GM11168 (cell line): ENCODE data around the gene MC1R.
"Not testable (repeated sequence)": the region's sequence is repeated elsewhere in the genome, so short reads cannot be mapped to it uniquely, and the experiment has no call there.

Experiments used
- in situ Hi-C: fragments of 300-500 bp; cut with MboI; formaldehyde crosslinking; loops from one replicate; pipeline ENCODE4 v1.12.0; 2022; ENCODE audit warnings: low sequenced_read_pairs; ENCODE audit not compliant: unreplicated experiment

MC1R gene

GRCh38 chr16:89912627-89913026, 6.0 kb upstream of the MC1R start:
- in situ Hi-C loops: no loop called here

- in situ Hi-C loops: no loop called here
Measured at GRCh38 chr16:89913408-89914387, 5.0 kb upstream of the MC1R start.

GRCh38 chr16:89914642-89915285, 3.9 kb upstream of the MC1R start:
- in situ Hi-C loops: not testable (repeated sequence)

DNA sequence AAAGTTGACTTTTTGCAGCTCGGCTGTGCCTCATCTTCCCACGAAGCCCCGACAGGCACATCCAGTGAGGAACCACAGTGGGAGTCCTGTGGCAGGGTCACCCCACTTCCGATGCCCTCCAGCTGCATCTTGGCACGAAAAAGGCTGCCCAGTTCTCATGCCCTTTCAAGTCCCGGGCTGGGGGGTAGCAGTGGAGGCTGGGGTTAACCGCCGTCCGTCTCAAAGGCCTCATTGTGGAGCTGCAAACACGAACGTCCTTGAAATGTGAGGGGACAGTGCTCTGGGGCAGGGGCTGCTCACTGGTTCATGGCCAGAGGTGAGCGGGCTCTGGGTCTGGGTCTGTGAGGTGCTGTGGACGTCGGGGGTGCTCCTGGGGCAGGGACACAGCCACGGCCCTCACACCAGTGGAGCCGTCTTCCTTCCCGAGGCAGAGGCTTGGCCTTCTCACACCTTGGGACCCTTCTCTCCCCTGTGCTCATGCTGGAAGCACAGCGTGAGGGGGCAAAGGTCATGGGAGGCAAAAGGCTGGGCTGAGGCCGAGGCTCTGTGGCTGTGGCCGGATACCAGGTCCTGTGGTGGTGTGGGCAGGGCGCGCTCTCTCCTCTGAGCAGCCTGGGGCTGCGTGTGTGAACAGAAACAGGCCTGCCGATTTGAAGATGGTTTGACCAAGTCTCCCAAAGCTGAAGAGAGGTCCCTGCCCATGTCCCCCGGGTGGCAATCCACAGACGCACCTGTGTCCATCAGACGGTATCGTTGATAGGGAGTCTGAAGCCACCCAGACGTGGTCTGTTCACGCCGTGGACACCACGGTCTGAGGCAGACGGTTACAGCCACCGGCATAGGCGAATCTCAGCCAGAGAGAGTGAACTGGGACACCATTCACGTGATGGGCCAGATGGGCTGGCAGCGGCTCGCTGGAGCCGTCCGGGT, 3.1 kb upstream of the MC1R start:
- in situ Hi-C loops: no loop called here

DNA sequence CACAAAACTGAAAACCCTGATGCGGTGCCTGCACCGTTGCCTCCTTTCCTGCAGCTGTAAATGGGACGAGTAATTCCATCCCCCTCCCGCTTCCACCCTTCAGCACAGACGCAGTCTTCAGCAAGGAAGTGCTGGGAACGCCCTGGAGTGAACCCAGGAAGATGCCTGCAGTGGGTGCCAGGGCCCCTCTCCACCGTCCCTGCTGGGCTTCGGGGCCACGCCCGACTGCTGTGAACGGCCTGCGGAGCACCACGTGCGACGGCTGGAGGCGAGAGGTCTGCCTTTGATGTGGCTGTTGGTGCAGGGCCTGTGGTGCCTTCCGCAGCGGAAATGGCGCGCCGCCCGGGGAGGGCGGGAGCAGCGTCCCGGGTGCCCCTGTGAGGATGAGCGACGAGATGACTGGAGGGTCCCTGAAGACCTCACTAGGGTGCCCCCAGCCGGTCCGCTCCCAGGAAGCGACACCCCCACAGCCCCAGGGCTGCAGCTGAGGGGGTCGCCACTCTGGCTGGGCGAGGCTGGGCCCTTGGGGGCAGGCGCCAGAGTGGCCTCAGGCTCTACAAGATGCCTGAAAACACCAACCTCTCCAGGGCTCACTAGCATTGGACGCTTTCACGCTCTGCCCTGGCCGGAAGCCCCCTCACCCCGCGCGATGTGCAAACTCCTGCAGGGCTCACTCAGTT, 749 bp upstream of the MC1R start:
- in situ Hi-C loops: no loop called here

DNA sequence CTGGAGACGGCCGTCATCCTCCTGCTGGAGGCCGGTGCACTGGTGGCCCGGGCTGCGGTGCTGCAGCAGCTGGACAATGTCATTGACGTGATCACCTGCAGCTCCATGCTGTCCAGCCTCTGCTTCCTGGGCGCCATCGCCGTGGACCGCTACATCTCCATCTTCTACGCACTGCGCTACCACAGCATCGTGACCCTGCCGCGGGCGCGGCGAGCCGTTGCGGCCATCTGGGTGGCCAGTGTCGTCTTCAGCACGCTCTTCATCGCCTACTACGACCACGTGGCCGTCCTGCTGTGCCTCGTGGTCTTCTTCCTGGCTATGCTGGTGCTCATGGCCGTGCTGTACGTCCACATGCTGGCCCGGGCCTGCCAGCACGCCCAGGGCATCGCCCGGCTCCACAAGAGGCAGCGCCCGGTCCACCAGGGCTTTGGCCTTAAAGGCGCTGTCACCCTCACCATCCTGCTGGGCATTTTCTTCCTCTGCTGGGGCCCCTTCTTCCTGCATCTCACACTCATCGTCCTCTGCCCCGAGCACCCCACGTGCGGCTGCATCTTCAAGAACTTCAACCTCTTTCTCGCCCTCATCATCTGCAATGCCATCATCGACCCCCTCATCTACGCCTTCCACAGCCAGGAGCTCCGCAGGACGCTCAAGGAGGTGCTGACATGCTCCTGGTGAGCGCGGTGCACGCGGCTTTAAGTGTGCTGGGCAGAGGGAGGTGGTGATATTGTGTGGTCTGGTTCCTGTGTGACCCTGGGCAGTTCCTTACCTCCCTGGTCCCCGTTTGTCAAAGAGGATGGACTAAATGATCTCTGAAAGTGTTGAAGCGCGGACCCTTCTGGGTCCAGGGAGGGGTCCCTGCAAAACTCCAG, 1.1 kb downstream of the MC1R start:
- in situ Hi-C loops: no loop called here

DNA sequence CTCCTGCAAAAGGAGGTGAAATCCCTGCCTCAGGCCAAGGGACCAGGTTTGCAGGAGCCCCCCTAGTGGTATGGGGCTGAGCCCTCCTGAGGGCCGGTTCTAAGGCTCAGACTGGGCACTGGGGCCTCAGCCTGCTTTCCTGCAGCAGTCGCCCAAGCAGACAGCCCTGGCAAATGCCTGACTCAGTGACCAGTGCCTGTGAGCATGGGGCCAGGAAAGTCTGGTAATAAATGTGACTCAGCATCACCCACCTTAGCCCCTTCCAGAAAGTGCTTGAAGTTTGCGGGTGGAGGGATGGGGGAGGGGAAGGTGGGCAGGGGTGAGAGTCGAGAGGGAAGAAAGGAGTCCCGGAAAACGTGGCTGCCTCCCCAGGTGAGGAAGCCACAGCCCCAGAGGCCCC, 2.1 kb downstream of the MC1R start:
- in situ Hi-C loops: no loop called here

DNA sequence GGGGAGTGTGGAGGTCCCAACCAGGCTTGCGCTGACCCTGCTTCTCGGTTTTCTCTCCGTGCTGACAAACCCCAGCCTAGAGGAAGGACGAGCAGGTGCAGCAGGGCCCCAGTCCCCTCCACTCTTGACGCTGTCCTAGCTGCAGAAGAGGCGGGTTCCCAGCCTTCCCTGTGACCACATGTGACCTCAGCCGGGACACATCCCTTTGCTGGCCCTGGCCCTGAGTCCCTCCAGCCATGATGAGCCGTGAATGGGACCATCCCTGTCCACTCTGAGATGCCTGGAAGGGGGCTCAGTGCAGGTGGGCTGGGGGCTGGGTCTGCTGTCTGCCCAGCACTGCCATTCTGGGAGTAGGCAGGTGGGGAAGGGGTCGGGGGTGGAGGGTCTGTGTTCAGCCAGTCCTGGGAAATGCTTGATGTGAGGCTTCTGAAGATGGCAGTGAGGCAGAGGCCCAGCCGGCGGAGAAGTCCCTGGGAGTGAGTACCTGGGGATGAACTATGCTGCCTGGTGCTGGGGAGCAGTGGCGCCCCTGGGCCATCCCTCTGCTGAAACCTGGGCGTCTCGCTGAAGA, 2.6 kb downstream of the MC1R start:
- in situ Hi-C loops: no loop called here

DNA sequence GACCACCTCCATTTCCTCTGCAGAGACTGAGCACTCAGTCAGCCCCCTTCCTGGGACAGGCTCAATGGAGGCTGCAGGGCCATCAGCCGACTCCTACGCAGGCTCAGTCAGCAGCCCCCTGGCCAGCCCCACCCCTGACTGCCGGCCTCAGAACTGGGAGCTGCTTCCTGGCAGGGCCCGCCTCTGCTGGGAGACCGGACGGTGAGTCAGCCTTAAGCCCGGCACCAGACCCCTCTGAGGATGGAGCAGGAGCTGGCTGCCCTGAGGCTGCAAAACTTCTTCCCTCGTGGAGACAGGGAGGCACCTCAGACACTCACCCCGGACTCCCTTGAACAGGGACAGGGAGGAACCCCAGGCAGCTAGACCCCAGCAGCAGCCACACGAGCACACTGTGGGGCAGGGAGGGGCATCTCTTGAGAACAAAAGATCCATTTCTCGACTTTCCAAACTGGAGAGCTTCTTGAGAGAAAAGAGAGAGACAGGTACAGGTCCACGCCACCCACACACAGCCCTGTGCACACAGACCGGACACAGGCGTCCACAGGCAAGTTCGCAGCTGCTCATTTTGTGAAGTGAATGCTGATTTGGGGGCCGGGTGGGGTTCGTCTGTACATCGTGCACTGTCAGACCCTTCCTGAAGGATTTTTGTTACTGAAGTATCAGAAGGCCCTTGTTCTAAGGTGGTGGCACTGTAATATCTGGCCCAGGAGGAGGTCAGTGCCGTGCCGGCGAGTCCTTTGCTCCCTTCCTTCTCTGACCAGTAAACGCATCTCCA, 3.2 kb downstream of the MC1R start:
- in situ Hi-C loops: no loop called here

- in situ Hi-C loops: no loop called here
Measured at GRCh38 chr16:89922477-89922883, 3.8 kb downstream of the MC1R start.

DNA sequence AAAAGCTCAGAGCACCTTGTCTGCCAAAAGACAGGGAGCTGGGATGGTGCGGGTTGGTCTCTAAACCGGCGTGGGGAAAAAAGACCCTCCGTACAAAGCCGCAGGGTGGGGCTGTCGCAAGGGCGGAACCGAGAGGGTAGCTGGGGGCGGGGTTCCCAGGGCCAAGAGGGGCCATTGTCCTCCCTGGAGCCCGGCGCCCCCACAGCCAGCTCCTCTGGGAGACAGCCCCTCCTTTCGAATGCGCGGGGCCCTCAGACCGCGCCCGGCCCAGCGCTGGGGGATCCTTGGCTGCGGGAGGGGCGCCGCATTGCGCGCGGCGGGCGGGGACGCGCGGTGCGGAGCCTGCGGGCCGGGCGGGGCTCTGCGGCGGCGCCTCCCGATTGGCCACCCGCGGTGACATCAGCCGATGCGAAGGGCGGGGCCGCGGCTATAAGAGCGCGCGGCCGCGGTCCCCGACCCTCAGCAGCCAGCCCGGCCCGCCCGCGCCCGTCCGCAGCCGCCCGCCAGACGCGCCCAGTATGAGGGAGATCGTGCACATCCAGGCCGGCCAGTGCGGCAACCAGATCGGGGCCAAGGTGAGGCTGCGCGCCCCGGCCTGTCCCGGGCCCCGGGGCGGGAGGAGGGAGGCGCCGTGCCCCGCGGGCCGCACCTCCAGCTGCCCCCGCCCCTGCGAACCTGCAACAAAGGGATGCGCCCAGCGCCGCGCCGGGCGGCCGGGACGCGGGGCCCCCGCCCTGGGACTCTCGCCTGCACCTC, 4.4 kb downstream of the MC1R start, which contains the start of gene TUBB3:
Gene TUBB3 (plus strand): TSS at position 459 of the 756 bp plus-strand sequence. CDS start 60 bp downstream, at position 519.
- in situ Hi-C loops: no loop called here

GRCh38 chr16:89923640-89924296, 5.1 kb downstream of the MC1R start:
- in situ Hi-C loops: no loop called here

- in situ Hi-C loops: no loop called here
Measured at GRCh38 chr16:89924297-89924924, 5.7 kb downstream of the MC1R start.

DNA sequence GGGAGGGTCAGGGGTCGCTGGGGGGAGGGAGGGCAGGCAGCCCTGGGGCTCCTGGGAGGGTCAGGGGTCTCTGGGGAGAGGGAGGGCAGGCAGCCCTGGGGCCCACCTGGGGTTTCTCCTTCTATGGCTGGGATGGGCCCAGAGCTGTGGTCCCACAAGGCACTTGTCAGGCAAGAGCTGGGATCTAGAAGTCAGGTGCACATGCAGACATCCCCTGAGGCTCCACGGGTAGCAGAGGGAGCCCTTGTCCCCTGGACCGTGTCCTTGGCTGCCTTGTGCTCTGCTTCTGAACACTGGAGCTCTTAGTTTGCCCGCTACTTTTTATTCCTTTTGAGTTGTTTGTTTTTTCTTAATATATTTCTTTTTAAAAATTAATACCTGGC, 6.3 kb downstream of the MC1R start:
- in situ Hi-C loops: no loop called here

- in situ Hi-C loops: no loop called here
Measured at GRCh38 chr16:89925596-89926079, 7.0 kb downstream of the MC1R start.

GRCh38 chr16:89931305-89931896, 12.7 kb downstream of the MC1R start:
- in situ Hi-C loops: no loop called here
